ENCODE data around the gene IL17RA.
A peak's percentile ranks its signal among the peaks of the same experiment; 100 is the strongest.

IL17RA gene

DNA sequence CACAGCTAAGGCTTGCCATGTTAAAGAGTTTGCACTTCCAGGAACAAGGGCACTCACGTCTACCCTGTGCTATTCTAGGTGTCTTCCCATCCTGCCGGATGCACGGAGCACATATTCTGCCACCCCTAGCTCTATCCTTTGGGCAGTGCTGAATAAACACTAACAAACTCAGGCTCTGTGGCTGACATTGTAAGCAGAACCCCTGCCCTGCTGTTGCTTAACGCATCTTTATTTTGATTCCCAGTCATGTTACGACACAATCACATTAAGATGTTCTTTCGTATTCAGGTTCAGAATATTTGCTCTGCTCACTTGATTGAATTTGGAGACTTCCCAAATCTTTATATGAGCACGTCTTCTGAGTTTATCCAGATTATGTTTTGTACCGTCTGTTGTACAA, 77.9 kb downstream of the IL17RA start:
- H3K36me3 ChIP-seq (ENCODE audit: insufficient read depth, low read length), result no peaks in the 10 kb centered on the region
- no peak overlapping the region for H3K4me2 ChIP-seq (ENCODE audit: insufficient read depth, low read length)
- H3K9me3 ChIP-seq (ENCODE audit: insufficient read depth, low read length, severe bottlenecking), result no peaks in the 10 kb centered on the region
- no peak overlapping the region for H3K9ac ChIP-seq (ENCODE audit: low read depth, low read length)
- H3K27me3 ChIP-seq (ENCODE audit: insufficient read depth, low read length, poor library complexity), result no peaks in the 10 kb centered on the region
- no peaks in the 10 kb centered on the region; the same call in 1 of the 2 replicates for H4K20me1 ChIP-seq (ENCODE audit: insufficient read depth, low read length)
- no peak overlapping the region for H2AFZ ChIP-seq (ENCODE audit: low read depth, low read length)
- DNase-seq (no peak), ATAC-seq (ENCODE audit: insufficient read depth, low read depth) (no peak)
- H3K27ac ChIP-seq (ENCODE audit: low read length), result no peak overlapping the region
- H3K4me1 ChIP-seq (ENCODE audit: insufficient read depth, low read length), result no peaks in the 10 kb centered on the region
- TF ChIP-seq, protein P1, sequence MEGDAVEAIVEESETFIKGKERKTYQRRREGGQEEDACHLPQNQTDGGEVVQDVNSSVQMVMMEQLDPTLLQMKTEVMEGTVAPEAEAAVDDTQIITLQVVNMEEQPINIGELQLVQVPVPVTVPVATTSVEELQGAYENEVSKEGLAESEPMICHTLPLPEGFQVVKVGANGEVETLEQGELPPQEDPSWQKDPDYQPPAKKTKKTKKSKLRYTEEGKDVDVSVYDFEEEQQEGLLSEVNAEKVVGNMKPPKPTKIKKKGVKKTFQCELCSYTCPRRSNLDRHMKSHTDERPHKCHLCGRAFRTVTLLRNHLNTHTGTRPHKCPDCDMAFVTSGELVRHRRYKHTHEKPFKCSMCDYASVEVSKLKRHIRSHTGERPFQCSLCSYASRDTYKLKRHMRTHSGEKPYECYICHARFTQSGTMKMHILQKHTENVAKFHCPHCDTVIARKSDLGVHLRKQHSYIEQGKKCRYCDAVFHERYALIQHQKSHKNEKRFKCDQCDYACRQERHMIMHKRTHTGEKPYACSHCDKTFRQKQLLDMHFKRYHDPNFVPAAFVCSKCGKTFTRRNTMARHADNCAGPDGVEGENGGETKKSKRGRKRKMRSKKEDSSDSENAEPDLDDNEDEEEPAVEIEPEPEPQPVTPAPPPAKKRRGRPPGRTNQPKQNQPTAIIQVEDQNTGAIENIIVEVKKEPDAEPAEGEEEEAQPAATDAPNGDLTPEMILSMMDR (IDR thresholded peaks at IDR 0.05; ENCODE audit: borderline replicate concordance, extremely low read depth, low read length, poor library complexity, severe bottlenecking), result no peak
- TF ChIP-seq EZH2 (IDR thresholded peaks at IDR 0.05; ENCODE audit: borderline replicate concordance, low read depth, low read length, severe bottlenecking), result no peak
- H3K79me2 ChIP-seq (ENCODE audit: insufficient read depth, low read length), result no peaks in the 10 kb centered on the region
- no peak overlapping the region for H3K4me3 ChIP-seq (ENCODE audit: low read depth in 1 of 2, low read length in 2 of 2)

DNA sequence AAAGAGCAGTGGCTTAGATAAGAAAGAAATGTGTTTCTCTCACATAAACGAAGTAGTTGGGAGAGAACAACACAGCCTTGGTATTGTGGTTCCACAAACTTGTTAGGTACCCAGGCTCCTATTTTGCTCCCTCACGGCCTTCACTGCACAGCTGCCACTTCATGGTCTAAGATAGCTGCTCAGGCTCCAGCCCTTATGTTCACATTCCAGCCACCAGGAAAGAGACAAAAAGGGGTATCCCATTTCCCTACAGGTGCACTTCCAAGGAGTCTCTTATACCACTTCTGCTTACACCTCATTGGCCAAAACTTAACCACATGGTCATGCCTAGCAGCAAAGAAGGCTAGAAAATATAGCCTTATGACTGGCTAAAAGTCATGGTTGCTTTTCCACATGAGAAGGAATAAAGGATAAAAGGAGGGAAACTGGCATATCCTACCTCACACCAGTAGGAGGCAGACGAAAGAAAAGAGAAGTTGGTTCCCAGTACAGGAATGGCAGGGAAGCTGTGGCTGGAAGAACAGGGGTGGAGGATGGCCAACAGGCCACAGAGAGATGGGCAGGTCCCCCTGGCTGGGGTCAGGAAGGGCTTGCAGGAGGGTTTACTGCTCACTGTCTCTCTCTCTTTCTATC, 79.7 kb downstream of the IL17RA start:
- Histone ChIP-seq H3K4me2 (ENCODE audit: insufficient read depth, low read length) (no peak overlapping the region), H3K9me3 (ENCODE audit: insufficient read depth, low read length, severe bottlenecking) (no peaks in the 10 kb centered on the region), H3K4me1 (ENCODE audit: insufficient read depth, low read length) (no peaks in the 10 kb centered on the region), H3K9ac (ENCODE audit: low read depth, low read length) (no peak overlapping the region), H3K4me3 (ENCODE audit: low read depth in 1 of 2, low read length in 2 of 2) (no peak overlapping the region), H3K27ac (ENCODE audit: low read length) (no peak overlapping the region), H3K79me2 (ENCODE audit: insufficient read depth, low read length) (no peaks in the 10 kb centered on the region), H2AFZ (ENCODE audit: low read depth, low read length) (no peak overlapping the region), H3K27me3 (ENCODE audit: insufficient read depth, low read length, poor library complexity) (peaks cover 5% of the 10 kb centered on the region), H4K20me1 (ENCODE audit: insufficient read depth, low read length) (no peaks in the 10 kb centered on the region; the same call in 1 of the 2 replicates), H3K36me3 (ENCODE audit: insufficient read depth, low read length) (no peaks in the 10 kb centered on the region)
- DNase-seq (no peak), ATAC-seq (ENCODE audit: insufficient read depth, low read depth) (no peak)
- TF ChIP-seq EZH2 (IDR thresholded peaks at IDR 0.05; ENCODE audit: borderline replicate concordance, low read depth, low read length, severe bottlenecking), result no peak
- TF ChIP-seq, protein P1 (IDR thresholded peaks at IDR 0.05; ENCODE audit: borderline replicate concordance, extremely low read depth, low read length, poor library complexity, severe bottlenecking), result peak; percentile 40

Measured in DND-41 (cell line).